Keratinocyte (primary cell): ENCODE measurements around the gene CEPT1. TPM values are rescaled to one million over a fixed set of nuclear protein-coding genes. Genes with fewer than 3 reads are reported as not detected.

ENCODE experiments used
- DNase-seq: peaks from one replicate; pipeline ENCODE4 v3.0.0-alpha.2; 2011; ENCODE audit warnings: low read depth, missing footprints, low spot score
- FAIRE-seq: peaks from 2 replicates; lab custom pipeline; 2011; peaks lifted over from hg19 to GRCh38; lab: Jason Lieb, UNC
- H2AFZ ChIP-seq: 2 replicates; pipeline ENCODE4 v1.6.0; 2012; ENCODE audit warnings: low read length, control low read depth, inconsistent platforms; ENCODE audit not compliant: control insufficient read depth
- H3K27ac ChIP-seq: 2 replicates; pipeline ENCODE4 v1.5.1; 2011; ENCODE audit warnings: low read length; ENCODE audit not compliant: control insufficient read depth, insufficient read depth
- H3K27me3 ChIP-seq: 3 replicates; pipeline ENCODE4 v1.6.0; 2011; ENCODE audit warnings: low read length; ENCODE audit not compliant: control insufficient read depth, insufficient read depth; ENCODE audit errors: extremely low read depth
- H3K36me3 ChIP-seq, 2 experiments: 2 replicates in 1 of 2; 3 replicates in 1 of 2; pipeline ENCODE4 v1.5.1; 2011; ENCODE audit warnings: low read length in 2 of 2, mild to moderate bottlenecking in 1 of 2; ENCODE audit not compliant: control insufficient read depth in 2 of 2, insufficient read depth in 2 of 2; ENCODE audit errors: extremely low read depth in 1 of 2
- H3K4me1 ChIP-seq: 3 replicates; pipeline ENCODE4 v1.5.1; 2011; ENCODE audit warnings: low read length; ENCODE audit not compliant: control insufficient read depth, insufficient read depth; ENCODE audit errors: extremely low read depth
- H3K4me2 ChIP-seq: 3 replicates; pipeline ENCODE4 v1.6.0; 2011; ENCODE audit warnings: low read depth, low read length; ENCODE audit not compliant: control insufficient read depth, insufficient read depth; ENCODE audit errors: extremely low read depth
- H3K4me3 ChIP-seq, 3 experiments: fragments of 200-600 bp in 1 of 3; sonication (generic) in 1 of 3; 2 replicates in 2 of 3; 3 replicates in 1 of 3; pipeline ENCODE4 v1.5.1; 2011 to 2016; ENCODE audit warnings: low read length in 3 of 3, mild to moderate bottlenecking in 3 of 3, control low read depth in 2 of 3, inconsistent platforms in 1 of 3, low read depth in 1 of 3, mixed read lengths in 1 of 3, mixed run types in 1 of 3, moderate library complexity in 1 of 3; ENCODE audit not compliant: control insufficient read depth in 2 of 3, insufficient read depth in 2 of 3; ENCODE audit errors: extremely low read depth in 1 of 3
- H3K79me2 ChIP-seq: 2 replicates; pipeline ENCODE4 v1.6.0; 2012; ENCODE audit warnings: low read length; ENCODE audit not compliant: control insufficient read depth, insufficient read depth
- H3K9ac ChIP-seq: 3 replicates; pipeline ENCODE4 v1.6.0; 2011; ENCODE audit warnings: low read length; ENCODE audit not compliant: control insufficient read depth, insufficient read depth; ENCODE audit errors: extremely low read depth
- H3K9me1 ChIP-seq: 3 replicates; pipeline ENCODE4 v1.6.0; 2011; ENCODE audit warnings: low read length; ENCODE audit not compliant: control insufficient read depth, insufficient read depth; ENCODE audit errors: extremely low read depth
- H3K9me3 ChIP-seq: 2 replicates; pipeline ENCODE4 v1.5.1; 2012; ENCODE audit warnings: low read depth, low read length; ENCODE audit not compliant: control insufficient read depth
- H4K20me1 ChIP-seq: 3 replicates; pipeline ENCODE4 v1.6.0; 2011; ENCODE audit warnings: low read length; ENCODE audit not compliant: control insufficient read depth, insufficient read depth; ENCODE audit errors: extremely low read depth
- CTCF ChIP-seq, 3 experiments: IDR thresholded peaks in 1 of 3; conservative IDR thresholded peaks in 1 of 3; optimal IDR thresholded peaks in 1 of 3; 2 replicates in 2 of 3; 3 replicates in 1 of 3; pipeline versions ENCODE3 to v1.5.1; 2011; ENCODE audit warnings: low read length in 3 of 3, mild to moderate bottlenecking in 3 of 3, moderate library complexity in 2 of 3, control low read depth in 1 of 3, inconsistent platforms in 1 of 3; ENCODE audit not compliant: insufficient read depth in 2 of 3; ENCODE audit errors: extremely low read depth in 1 of 3
- EZH2 ChIP-seq: IDR thresholded peaks from one replicate; pipeline ENCODE4 v1.6.1; 2012; ENCODE audit warnings: inconsistent platforms, mild to moderate bottlenecking, low read length, moderate library complexity
- dilution Hi-C: fragments of 300-500 bp; cut with MboI; formaldehyde crosslinking; loops from one replicate; pipeline ENCODE4 v1.7.0; 2020; ENCODE audit warnings: low sequenced_read_pairs; ENCODE audit not compliant: extremely low pct_ligation_motif_present
- polyA plus RNA-seq, 5 experiments: library from polyadenylated mRNA; depleted of rRNA in 3 of 5; stranded (reverse) in 3 of 5; stranded (forward) in 1 of 5; unstranded in 1 of 5; fragments of >200 nt; gene quantifications; 1 replicate in 1 of 5; 2 replicates in 3 of 5; 3 replicates in 1 of 5; pipeline versions ENCODE4 v1.2.1 to v1.2.3, GENCODE V29; 2011 to 2012; ENCODE audit warnings: missing spikeins in 2 of 5, low read depth in 1 of 5, low replicate concordance in 1 of 5

CEPT1 gene
- polyA plus RNA-seq, 1 donor (not counting 4 experiments of a cell fraction or from before 2014, with no cell fraction given), result 65.2 TPM

GRCh38 chr1:111161843-111162487 lies 21.9 kb downstream of the CEPT1 start:
- H3K27ac ChIP-seq, result no peak overlapping the region
- dilution Hi-C loops, result no loop called here
- H3K27me3 ChIP-seq, result no peaks in the 10 kb centered on the region
- TF ChIP-seq CTCF (optimal IDR thresholded peaks at IDR 0.05 in 1 of 3, IDR thresholded peaks at IDR 0.05 in 1 of 3, conservative IDR thresholded peaks at IDR 0.05 in 1 of 3; ENCODE audit: extremely low read depth in 1 of 3, insufficient read depth in 2 of 3, low read length in 3 of 3), result no peak
- TF ChIP-seq EZH2, result no peak
- DNase-seq, result no peak
- no peak for FAIRE-seq
- peaks cover 5% of the 10 kb centered on the region for H3K4me1 ChIP-seq
- H4K20me1 ChIP-seq, result no peaks in the 10 kb centered on the region
- no peak overlapping the region for H3K4me2 ChIP-seq
- peaks cover 0 to 7% of the 10 kb centered on the region in 2 experiments for H3K36me3 ChIP-seq
- H3K79me2 ChIP-seq, result peaks cover 24% of the 10 kb centered on the region
- no peaks in the 10 kb centered on the region for H3K9me1 ChIP-seq
- H2AFZ ChIP-seq, result no peak overlapping the region
- no peak overlapping the region for H3K4me3 ChIP-seq
- no peaks in the 10 kb centered on the region for H3K9me3 ChIP-seq
- H3K9ac ChIP-seq, result no peak overlapping the region

DNA sequence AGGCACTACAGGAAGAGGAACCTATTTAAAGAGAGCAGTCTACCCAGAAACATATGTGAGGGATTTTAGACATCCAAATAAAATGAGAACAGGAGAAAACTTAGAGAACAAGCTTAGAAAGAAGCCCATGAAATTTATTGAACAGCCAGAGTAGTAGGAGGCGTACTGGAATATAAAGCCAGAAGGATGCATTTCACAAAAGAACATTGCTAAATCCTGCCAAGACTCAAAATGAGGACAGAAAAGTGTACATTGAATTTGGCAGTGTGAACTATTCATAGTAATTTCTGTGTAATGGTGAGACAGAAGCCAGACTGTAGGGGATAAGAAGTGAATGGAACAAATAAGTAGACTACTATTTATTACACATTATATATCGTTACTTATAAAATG lies 22.5 kb downstream of the CEPT1 start:
- Histone ChIP-seq H3K4me2 (no peak overlapping the region), H3K36me3 (peaks cover 0 to 7% of the 10 kb centered on the region in 2 experiments), H2AFZ (no peak overlapping the region), H3K27me3 (no peaks in the 10 kb centered on the region), H3K27ac (no peak overlapping the region), H3K4me1 (peaks cover 5% of the 10 kb centered on the region), H3K79me2 (peaks cover 19% of the 10 kb centered on the region), H3K9me1 (no peaks in the 10 kb centered on the region), H3K9ac (no peak overlapping the region), H3K9me3 (no peaks in the 10 kb centered on the region), H3K4me3 (no peak overlapping the region), H4K20me1 (no peaks in the 10 kb centered on the region)
- dilution Hi-C loops, result no loop called here
- no peak for TF ChIP-seq EZH2
- TF ChIP-seq CTCF (optimal IDR thresholded peaks at IDR 0.05 in 1 of 3, IDR thresholded peaks at IDR 0.05 in 1 of 3, conservative IDR thresholded peaks at IDR 0.05 in 1 of 3; ENCODE audit: extremely low read depth in 1 of 3, insufficient read depth in 2 of 3, low read length in 3 of 3), result no peak
- no peak for DNase-seq
- FAIRE-seq, result no peak
